Measurements from ENCODE around the gene KDM5C. TPM values are rescaled to one million over a fixed set of nuclear protein-coding genes. Genes with fewer than 3 reads are reported as not detected.

Gene KDM5C
- total and polyA plus RNA-seq, 8 donors, result 11.8 to 390 (median 83.7) TPM

DNA sequence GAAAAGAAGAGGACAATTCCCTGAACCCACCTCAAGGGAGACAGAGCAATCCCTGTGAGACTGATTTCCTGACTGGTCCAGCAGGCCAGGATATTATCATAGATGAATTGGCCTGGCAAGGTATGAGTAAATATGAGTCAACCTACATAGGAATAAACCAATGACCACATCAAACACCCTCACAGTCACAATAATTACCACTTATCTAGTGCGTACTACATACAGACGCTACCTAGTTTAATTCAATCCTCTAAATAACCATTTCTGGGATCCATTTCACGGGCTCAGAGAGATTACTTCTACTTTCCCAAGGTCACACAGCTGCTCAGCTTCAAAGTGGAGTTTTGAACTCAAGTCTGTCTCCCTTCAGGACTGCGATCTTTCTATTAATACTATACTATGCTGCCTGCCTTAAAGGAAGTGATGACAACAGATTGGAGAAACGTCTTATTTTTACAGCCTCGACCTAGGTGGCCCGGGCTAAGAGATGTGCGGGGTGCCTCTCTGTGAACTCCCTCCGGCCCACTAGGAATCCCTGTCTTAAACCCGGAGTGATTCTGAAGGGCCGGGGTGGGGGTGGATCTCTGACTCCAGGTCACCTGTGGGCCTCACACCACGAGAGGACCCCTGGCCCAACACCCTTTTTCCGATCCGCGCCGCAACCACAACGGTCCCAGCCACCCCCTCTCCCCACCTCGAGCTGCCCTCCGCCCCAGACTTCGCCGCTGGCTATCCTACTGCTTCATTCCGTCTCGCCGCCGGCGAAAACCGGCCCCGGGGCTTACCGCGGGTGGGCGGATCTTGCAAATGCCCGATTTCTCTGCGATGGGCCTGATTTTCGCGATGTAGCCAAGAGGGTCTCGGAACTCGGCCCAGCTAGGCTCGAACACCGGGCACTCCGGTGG, 800 bp downstream of the KDM5C start:
- peak in 1 of 2 donors; percentile 36 for DNase-seq
- Histone ChIP-seq H3K27ac (peak overlapping the region; percentile 61 to 93 (median 91)), H3K36me3 (peaks cover 0 to 23% (median 21%) of the 10 kb centered on the region in 4 donors), H3K4me1 (peaks cover 10 to 42% (median 34%) of the 10 kb centered on the region in 4 donors), H3K27me3 (no peaks in the 10 kb centered on the region), H3K4me3 (peak overlapping the region; percentile 77 to 92 (median 90)), H3K9me3 (no peaks in the 10 kb centered on the region)
- WGBS, 5 donors, result 0 to 1% (median 0%) methylated on average over 14 to 40 of the region's 40 CpGs
- intact Hi-C loops (cut with DNase I; ENCODE audit: low total_unique reads), result no loop called here
- TF ChIP-seq EP300 (IDR thresholded peaks at IDR 0.05) (no peak), POLR2AphosphoS5 (IDR thresholded peaks at IDR 0.05) (no peak), POLR2A (IDR thresholded peaks at IDR 0.05) (no peak)
- TF ChIP-seq, protein P1, sequence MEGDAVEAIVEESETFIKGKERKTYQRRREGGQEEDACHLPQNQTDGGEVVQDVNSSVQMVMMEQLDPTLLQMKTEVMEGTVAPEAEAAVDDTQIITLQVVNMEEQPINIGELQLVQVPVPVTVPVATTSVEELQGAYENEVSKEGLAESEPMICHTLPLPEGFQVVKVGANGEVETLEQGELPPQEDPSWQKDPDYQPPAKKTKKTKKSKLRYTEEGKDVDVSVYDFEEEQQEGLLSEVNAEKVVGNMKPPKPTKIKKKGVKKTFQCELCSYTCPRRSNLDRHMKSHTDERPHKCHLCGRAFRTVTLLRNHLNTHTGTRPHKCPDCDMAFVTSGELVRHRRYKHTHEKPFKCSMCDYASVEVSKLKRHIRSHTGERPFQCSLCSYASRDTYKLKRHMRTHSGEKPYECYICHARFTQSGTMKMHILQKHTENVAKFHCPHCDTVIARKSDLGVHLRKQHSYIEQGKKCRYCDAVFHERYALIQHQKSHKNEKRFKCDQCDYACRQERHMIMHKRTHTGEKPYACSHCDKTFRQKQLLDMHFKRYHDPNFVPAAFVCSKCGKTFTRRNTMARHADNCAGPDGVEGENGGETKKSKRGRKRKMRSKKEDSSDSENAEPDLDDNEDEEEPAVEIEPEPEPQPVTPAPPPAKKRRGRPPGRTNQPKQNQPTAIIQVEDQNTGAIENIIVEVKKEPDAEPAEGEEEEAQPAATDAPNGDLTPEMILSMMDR (IDR thresholded peaks at IDR 0.05), result no peak

DNA sequence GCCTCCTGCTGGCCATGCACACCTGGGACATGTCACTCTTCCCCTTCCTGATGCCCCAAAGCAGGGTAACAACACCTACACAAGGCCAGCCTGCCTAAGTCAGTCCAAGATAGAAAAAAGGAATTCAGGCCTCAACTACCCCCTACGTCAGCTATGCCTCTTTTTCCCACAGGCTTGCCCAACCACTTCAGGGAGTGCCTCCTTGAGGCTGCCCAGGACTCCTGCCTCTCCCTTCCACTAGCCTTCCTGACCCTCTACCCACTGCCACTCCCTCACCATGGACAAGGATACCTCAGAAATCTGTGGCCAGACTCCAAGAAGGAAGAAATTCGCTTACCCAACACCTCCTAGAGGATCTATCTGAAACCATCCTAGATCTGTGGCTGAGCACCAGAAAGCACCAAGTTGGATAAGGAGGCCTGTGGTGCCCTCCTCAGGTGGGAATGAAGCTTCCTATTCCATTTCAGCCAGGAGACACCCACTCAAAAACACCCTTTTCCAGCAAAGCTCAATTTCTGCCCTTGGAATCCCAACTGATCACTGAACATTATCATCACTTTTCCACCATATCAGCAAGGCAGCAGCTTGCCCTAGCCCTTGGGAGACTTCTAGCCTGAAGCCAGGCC, 1.8 kb downstream of the KDM5C start:
- peaks cover 7 to 33% (median 31%) of the 10 kb centered on the region in 4 donors for H3K36me3 ChIP-seq
- peak in 1 of 2 donors; percentile 20 for DNase-seq
- H3K27me3 ChIP-seq, result no peaks in the 10 kb centered on the region
- peaks cover 10 to 42% (median 34%) of the 10 kb centered on the region in 4 donors for H3K4me1 ChIP-seq
- WGBS, 5 donors, result 20 to 50% (median 38%) methylated on average over 1 to 2 of the region's 2 CpGs
- no peaks in the 10 kb centered on the region for H3K9me3 ChIP-seq
- intact Hi-C loops (cut with DNase I; ENCODE audit: low total_unique reads), result no loop called here
- TF ChIP-seq POLR2A (IDR thresholded peaks at IDR 0.05) (no peak), POLR2AphosphoS5 (IDR thresholded peaks at IDR 0.05) (no peak), EP300 (IDR thresholded peaks at IDR 0.05) (no peak)
- TF ChIP-seq, protein P1 (IDR thresholded peaks at IDR 0.05), result no peak
- peak overlapping the region; percentile 77 to 92 (median 90) for H3K4me3 ChIP-seq
- H3K27ac ChIP-seq, result peak overlapping the region in 2 of 5 donors; percentile 93

DNA sequence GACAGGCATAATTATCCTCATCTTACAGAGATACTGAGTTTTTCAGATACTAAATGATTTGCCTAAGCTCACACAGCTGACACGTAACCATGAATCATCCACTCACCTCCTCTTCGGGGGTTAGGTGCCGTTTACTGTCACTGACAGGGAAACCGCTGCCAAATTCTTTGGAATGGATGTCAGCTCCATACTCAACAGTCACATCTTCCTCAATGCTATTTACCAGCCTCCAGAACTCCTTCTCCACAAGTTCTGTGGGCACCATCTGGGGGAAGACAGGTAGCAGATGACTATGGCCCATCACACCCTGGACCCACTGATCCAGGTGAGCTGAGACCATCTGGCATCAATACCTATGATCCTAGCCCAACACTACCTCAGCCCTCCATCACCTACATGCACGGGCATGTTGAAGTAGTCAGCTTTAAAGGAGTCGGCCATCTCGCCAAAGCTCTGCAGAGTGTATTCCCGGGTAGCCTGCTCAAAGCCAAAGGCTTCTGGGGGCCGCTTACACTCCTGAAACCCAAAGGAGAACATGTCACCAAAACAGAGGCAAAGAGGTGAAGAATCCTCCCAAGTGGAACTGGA, 13.5 kb downstream of the KDM5C start:
- 86 to 95% (median 93%) methylated on average over 8 to 9 of the region's 9 CpGs for WGBS, 5 donors
- Histone ChIP-seq H3K9me3 (no peaks in the 10 kb centered on the region), H3K27ac (no peak overlapping the region), H3K36me3 (peaks cover 45 to 100% (median 95%) of the 10 kb centered on the region in 4 donors), H3K27me3 (no peaks in the 10 kb centered on the region), H3K4me1 (no peaks in the 10 kb centered on the region), H3K4me3 (no peak overlapping the region)
- intact Hi-C loops (cut with DNase I; ENCODE audit: low total_unique reads), result no loop called here
- DNase-seq, result no peak
- no peak for TF ChIP-seq EP300 (IDR thresholded peaks at IDR 0.05)
- TF ChIP-seq POLR2A (IDR thresholded peaks at IDR 0.05), result no peak
- no peak for TF ChIP-seq POLR2AphosphoS5 (IDR thresholded peaks at IDR 0.05)
- TF ChIP-seq, protein P1 (IDR thresholded peaks at IDR 0.05), result no peak

DNA sequence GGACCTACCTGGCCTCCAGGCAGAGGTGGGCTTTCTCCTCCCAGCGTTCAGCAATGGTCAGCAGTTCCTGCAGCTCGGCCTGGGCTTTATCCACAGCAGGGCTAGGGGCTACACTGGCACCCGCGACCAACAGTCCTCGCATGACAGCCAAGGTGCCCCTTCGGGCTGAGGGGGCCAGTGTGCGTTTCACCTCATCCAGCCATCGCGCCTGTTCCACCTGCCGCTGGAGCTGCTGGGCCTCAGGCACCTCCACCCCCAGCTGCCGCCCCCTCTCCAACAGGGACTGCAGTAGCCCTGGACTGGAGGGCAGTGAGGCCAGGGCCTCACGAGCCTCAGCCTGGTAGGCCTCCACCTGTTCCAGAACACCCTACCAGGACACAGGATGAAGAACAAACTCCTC, 28.3 kb downstream of the KDM5C start:
- H3K27me3 ChIP-seq, result no peaks in the 10 kb centered on the region
- no peaks in the 10 kb centered on the region for H3K9me3 ChIP-seq
- intact Hi-C loops (cut with DNase I; ENCODE audit: low total_unique reads), result no loop called here
- no peak overlapping the region for H3K4me3 ChIP-seq
- H3K36me3 ChIP-seq, result peaks cover 42 to 100% (median 97%) of the 10 kb centered on the region in 4 donors
- no peaks in the 10 kb centered on the region for H3K4me1 ChIP-seq
- no peak overlapping the region for H3K27ac ChIP-seq
- DNase-seq, result no peak
- WGBS, 5 donors, result 93 to 98% (median 94%) methylated on average over 4 to 12 of the region's 12 CpGs
- TF ChIP-seq POLR2AphosphoS5 (IDR thresholded peaks at IDR 0.05), result no peak
- TF ChIP-seq POLR2A (IDR thresholded peaks at IDR 0.05), result no peak
- TF ChIP-seq EP300 (IDR thresholded peaks at IDR 0.05), result no peak
- TF ChIP-seq, protein P1 (IDR thresholded peaks at IDR 0.05), result no peak
